SU-DHL-6 (cell line): ENCODE results near the gene FAM3B.

Experiments used
- EZH2phosphoT487 ChIP-seq: fragments of 200-600 bp; sonication (generic), shearing (Covaris generic); conservative IDR thresholded peaks from 2 replicates; pipeline ENCODE4 v1.6.1; 2018; ENCODE audit warnings: mild to moderate bottlenecking, antibody characterized with exemption, low read length, moderate library complexity, mixed read lengths
- TF ChIP-seq, protein P1 (sequence below): fragments of 200-600 bp; sonication (generic); IDR thresholded peaks from one replicate; pipeline ENCODE4 v1.5.1; 2017; ENCODE audit warnings: antibody characterized with exemption, mild to moderate bottlenecking, low read length, moderate library complexity; ENCODE audit not compliant: insufficient read depth, poor library complexity, severe bottlenecking

DNA sequence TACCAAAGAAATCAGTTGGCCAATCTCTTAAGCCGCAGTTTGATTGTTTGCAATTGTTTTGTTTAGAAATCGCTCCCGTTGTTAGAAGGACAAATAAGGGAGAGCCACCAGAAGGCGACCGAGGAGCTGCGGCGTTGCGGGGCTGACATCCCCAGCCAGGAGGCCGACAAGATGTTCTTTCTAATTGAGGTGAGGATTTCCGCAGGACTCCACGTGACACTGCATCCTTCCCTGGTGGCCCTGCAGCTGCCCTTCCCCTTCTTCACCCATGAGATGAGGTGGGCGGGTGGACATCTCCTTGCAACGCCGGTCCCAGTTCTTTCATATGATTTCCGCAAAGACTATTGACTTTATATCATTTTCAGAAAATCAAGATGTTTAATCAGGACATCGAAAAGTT, 82.2 kb downstream of the FAM3B start:
- TF ChIP-seq, protein P1, sequence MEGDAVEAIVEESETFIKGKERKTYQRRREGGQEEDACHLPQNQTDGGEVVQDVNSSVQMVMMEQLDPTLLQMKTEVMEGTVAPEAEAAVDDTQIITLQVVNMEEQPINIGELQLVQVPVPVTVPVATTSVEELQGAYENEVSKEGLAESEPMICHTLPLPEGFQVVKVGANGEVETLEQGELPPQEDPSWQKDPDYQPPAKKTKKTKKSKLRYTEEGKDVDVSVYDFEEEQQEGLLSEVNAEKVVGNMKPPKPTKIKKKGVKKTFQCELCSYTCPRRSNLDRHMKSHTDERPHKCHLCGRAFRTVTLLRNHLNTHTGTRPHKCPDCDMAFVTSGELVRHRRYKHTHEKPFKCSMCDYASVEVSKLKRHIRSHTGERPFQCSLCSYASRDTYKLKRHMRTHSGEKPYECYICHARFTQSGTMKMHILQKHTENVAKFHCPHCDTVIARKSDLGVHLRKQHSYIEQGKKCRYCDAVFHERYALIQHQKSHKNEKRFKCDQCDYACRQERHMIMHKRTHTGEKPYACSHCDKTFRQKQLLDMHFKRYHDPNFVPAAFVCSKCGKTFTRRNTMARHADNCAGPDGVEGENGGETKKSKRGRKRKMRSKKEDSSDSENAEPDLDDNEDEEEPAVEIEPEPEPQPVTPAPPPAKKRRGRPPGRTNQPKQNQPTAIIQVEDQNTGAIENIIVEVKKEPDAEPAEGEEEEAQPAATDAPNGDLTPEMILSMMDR = no peak
- no peak for TF ChIP-seq EZH2phosphoT487
